H1 (cell line): ENCODE results near the gene VWA1. TPM values are rescaled to one million over a fixed set of nuclear protein-coding genes. Genes with fewer than 3 reads are reported as not detected.

Source experiments
- NRF1 ChIP-seq: IDR thresholded peaks from 2 replicates; pipeline ENCODE4 v1.6.1; 2011; ENCODE audit warnings: mild to moderate bottlenecking, low read depth, low read length, improper control_type of control experiment
- POLR2A ChIP-seq, 2 experiments: IDR thresholded peaks; 1 replicate in 1 of 2; 2 replicates in 1 of 2; pipeline ENCODE4 v1.6.1; 2011; ENCODE audit warnings: low read depth in 2 of 2, low read length in 2 of 2, mild to moderate bottlenecking in 2 of 2; ENCODE audit errors: control extremely low read depth in 1 of 2
- RBBP5 ChIP-seq: IDR thresholded peaks from 2 replicates; pipeline ENCODE4 v1.7.1; 2012; ENCODE audit warnings: low read depth, mild to moderate bottlenecking, inconsistent platforms, low read length, moderate library complexity, borderline replicate concordance
- polyA plus RNA-seq, 7 experiments: library from polyadenylated mRNA; depleted of rRNA in 3 of 7; stranded (reverse) in 5 of 7; unstranded in 2 of 7; fragments of >200 nt in 5 of 7; fragments of 200-250 nt in 2 of 7; gene quantifications; 1 replicate in 5 of 7; 2 replicates in 1 of 7; 4 replicates in 1 of 7; pipeline versions ENCODE4 v1.2.1 to v1.2.3, GENCODE V29; 2011 to 2013; ENCODE audit warnings: missing spikeins in 2 of 7, mixed read lengths in 2 of 7
- total RNA-seq: library from RNA; stranded (reverse); fragmentation: NEBNext Ultra II Directional; extraction: Animal tissue kit (Norgen Biotek cat#: 25700); gene quantifications from 2 replicates; pipeline ENCODE4 v1.2.1, GENCODE V29; 2021

VWA1 gene
- total and polyA plus RNA-seq, 2 of the 8 experiments (the other 6 are each of a cell fraction or from before 2014, with no cell fraction given): 16.0 to 36.6 TPM

GRCh38 chr1:1393014-1393413 is 42.5 kb upstream of the VWA1 start (continued):
- TF ChIP-seq RBBP5 (no peak), POLR2A (IDR thresholded peaks at IDR 0.05; ENCODE audit: control extremely low read depth in 1 of 2, low read depth in 2 of 2, low read length in 2 of 2) (no peak), NRF1 (no peak)
